Adrenal gland (tissue), 12 donors: ENCODE data around the gene IRF9. TPM values are rescaled to one million over a fixed set of nuclear protein-coding genes. Genes with fewer than 3 reads are reported as not detected.

Experiments
- DNase-seq, 7 donors: peaks; one replicate each; pipeline ENCODE4 v3.0.0-alpha.2; 2019 to 2020
- H3K27ac ChIP-seq, 5 donors: fragments of 200-600 bp; sonication (generic) in 4 of 5; 1 replicate in 3 of 5; 2 replicates in 2 of 5; pipeline versions ENCODE4 v1.5.1 to v1.8.0; 2016 to 2020; ENCODE audit warnings: mild to moderate bottlenecking in 1 of 5
- H3K27me3 ChIP-seq: fragments of 200-600 bp; 2 replicates; pipeline ENCODE4 v1.8.0; 2021
- H3K36me3 ChIP-seq, 2 donors: fragments of 200-600 bp; replicated peaks in 1 of 2; 1 replicate in 1 of 2; 2 replicates in 1 of 2; pipeline versions ENCODE4 v1.5.1 to v1.8.0; 2018 to 2022
- H3K4me1 ChIP-seq, 2 donors: fragments of 200-600 bp; replicated peaks in 1 of 2; 1 replicate in 1 of 2; 2 replicates in 1 of 2; pipeline versions ENCODE4 v1.5.1 to v1.8.0; 2018 to 2021
- H3K4me3 ChIP-seq, 4 donors: fragments of 200-600 bp; sonication (generic) in 3 of 4; one replicate each; pipeline ENCODE4 v1.5.1; 2016 to 2018
- H3K9me3 ChIP-seq, 3 donors: fragments of 200-600 bp; sonication (generic) in 1 of 3; replicated peaks in 1 of 3; 1 replicate in 2 of 3; 2 replicates in 1 of 3; pipeline versions ENCODE4 v1.5.1 to v1.8.0; 2016 to 2021
- POLR2A ChIP-seq, 2 donors: fragments of 450-650 bp; IDR thresholded peaks; one replicate each; pipeline ENCODE4 v1.6.1; 2017; ENCODE audit warnings: antibody characterized with exemption in 2 of 2, mild to moderate bottlenecking in 2 of 2, moderate library complexity in 1 of 2
- WGBS, 4 donors: extraction: QIAGEN DNeasy Blood & Tissue Kit in 2 of 4; methylation state at CpG; one replicate each; pipeline versions ENCODE4 v1.1.5 to v1.1.7; 2013 to 2017; 5-methylcytosine and 5-hydroxymethylcytosine counted together
- intact Hi-C, 2 donors: fragments of 100-400 bp; cut with DNase I; formaldehyde crosslinking; loops; one replicate each; pipeline versions ENCODE4 v1.14.1 to v1.15.0; 2022 to 2023
- polyA plus RNA-seq, 3 donors: library from polyadenylated mRNA; stranded (reverse); fragments of 200-250 nt in 2 of 3; fragments of 350-450 nt in 1 of 3; fragmentation: Illumina TruSeq in 1 of 3; extraction: RNeasy Lipid Tissue Mini Kit (QIAGEN cat#74804) in 1 of 3; gene quantifications; one replicate each; pipeline ENCODE4 v1.2.3, GENCODE V29; 2013 to 2014
- total RNA-seq, 9 donors: library from RNA; depleted of rRNA in 4 of 9; stranded (reverse); fragments of >200 nt in 4 of 9; fragments of 120-200 nt in 1 of 9; fragmentation: NEBNext Ultra II Directional in 1 of 9; extraction: Animal tissue kit (Norgen Biotek cat#: 25700) in 1 of 9; gene quantifications; one replicate each; pipeline versions ENCODE4 v1.1.0 to v1.2.4, GENCODE V29; 2013 to 2023
- TF ChIP-seq, protein P1 (sequence below), 6 experiments: fragments of 450-650 bp in 4 of 6; fragments of 200-600 bp in 2 of 6; sonication (generic) in 1 of 6; IDR thresholded peaks; 1 replicate in 5 of 6; 2 replicates in 1 of 6; pipeline versions ENCODE4 v1.5.1 to v1.8.0; 2016 to 2021; ENCODE audit warnings: antibody characterized with exemption in 6 of 6, mild to moderate bottlenecking in 2 of 6, moderate library complexity in 1 of 6
- donor health status: healthy with polysubstance abuse.
- donor health status: Bipolar disorder and iron deficiency.
- donor health status: DM: yes; HTN: yes; CAD: no.
- donor health status: DM: no; HTN: no; CAD: no.
- donor health status: DM: no; HTN: no; CAD: no.
- donor health status: DM: yes; HTN: yes; CAD: no.

IRF9 gene
- total and polyA plus RNA-seq, 12 donors = 32.4 to 151 (median 103) TPM

GRCh38 chr14:24187539-24187915 lies 26.5 kb downstream of the IRF9 start:
- Histone ChIP-seq H3K27ac (peak overlapping the region in 2 of 5 donors; percentile 80 to 88), H3K27me3 (no peaks in the 10 kb centered on the region), H3K4me1 (peaks cover 9 to 17% of the 10 kb centered on the region in 2 donors), H3K9me3 (no peaks in the 10 kb centered on the region), H3K4me3 (no peak overlapping the region), H3K36me3 (peaks cover 0 to 65% of the 10 kb centered on the region in 2 donors)
- no peak for DNase-seq
- WGBS, 4 donors = 69 to 90% (median 87%) methylated on average over 2 of the region's 2 CpGs
- intact Hi-C loops = no loop called here
- TF ChIP-seq POLR2A (IDR thresholded peaks at IDR 0.05) = no peak
- TF ChIP-seq, protein P1, sequence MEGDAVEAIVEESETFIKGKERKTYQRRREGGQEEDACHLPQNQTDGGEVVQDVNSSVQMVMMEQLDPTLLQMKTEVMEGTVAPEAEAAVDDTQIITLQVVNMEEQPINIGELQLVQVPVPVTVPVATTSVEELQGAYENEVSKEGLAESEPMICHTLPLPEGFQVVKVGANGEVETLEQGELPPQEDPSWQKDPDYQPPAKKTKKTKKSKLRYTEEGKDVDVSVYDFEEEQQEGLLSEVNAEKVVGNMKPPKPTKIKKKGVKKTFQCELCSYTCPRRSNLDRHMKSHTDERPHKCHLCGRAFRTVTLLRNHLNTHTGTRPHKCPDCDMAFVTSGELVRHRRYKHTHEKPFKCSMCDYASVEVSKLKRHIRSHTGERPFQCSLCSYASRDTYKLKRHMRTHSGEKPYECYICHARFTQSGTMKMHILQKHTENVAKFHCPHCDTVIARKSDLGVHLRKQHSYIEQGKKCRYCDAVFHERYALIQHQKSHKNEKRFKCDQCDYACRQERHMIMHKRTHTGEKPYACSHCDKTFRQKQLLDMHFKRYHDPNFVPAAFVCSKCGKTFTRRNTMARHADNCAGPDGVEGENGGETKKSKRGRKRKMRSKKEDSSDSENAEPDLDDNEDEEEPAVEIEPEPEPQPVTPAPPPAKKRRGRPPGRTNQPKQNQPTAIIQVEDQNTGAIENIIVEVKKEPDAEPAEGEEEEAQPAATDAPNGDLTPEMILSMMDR (IDR thresholded peaks at IDR 0.05) = no peak

DNA sequence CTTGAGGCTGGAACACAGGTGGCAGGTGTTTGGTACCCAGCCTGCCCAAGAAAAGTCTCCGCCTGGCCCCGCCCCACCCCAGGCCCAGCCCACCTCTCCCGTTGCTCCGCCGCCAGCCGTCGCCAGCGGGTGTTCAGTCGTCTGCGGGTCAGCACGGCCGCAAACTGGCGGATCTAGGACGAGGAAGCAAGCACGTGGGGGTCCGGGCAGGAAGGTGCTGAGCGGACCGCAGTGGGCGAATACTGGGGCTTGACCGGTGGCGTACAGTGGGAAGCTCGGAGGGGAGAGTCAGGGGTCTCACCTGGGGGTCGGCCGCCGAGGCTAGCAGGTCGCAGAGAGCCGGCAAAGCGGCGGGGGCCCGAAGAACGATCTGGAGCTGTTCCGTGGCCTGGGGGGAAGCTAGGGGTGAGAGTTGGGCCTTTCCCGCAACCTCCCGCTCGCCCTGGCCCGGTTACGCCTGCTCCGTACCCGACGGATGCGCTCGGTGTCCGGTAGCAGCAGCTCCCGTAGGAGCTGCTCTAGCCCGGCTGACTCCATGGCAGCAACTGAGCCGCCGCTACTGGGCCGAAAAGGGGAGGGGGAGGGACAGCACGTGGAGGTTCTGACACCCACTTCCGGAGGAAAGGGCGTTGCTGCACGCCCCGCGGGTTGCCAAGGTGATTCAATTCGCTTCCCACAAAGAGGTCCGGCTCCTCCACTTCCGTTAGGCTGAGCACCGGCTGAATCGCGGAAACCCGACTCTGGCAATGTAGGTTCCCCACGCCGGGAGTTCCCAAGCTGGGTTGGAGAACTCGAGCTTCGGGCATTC lies 27.4 kb downstream of the IRF9 start, which contains the start of gene IPO4:
IPO4 (minus strand) TSS at position 566 of the 808 bp plus-strand sequence; CDS start at position 537, 29 bp downstream.
- H3K4me3 ChIP-seq = peak within 1 kb of the TSS in 3 of 4 donors; percentile 32 to 80 (median 69)
- H3K27me3 ChIP-seq = no peaks in the 10 kb centered on the region
- peak within 1 kb of the TSS in 4 of 5 donors; percentile 58 to 88 (median 76) for H3K27ac ChIP-seq
- 0 to 1% (median 0%) methylated on average over 17 to 65 of the region's 65 CpGs for WGBS, 4 donors
- peaks cover 0 to 62% of the 10 kb centered on the region in 2 donors for H3K36me3 ChIP-seq
- TF ChIP-seq POLR2A (IDR thresholded peaks at IDR 0.05) = peak; percentile 55 to 85
- TF ChIP-seq, protein P1 (IDR thresholded peaks at IDR 0.05) = no peak
- no peaks in the 10 kb centered on the region for H3K9me3 ChIP-seq
- peak; percentile 95 to 99 (median 98) for DNase-seq
- intact Hi-C loops = no loop called here
- peaks cover 9 to 17% of the 10 kb centered on the region in 2 donors for H3K4me1 ChIP-seq

DNA sequence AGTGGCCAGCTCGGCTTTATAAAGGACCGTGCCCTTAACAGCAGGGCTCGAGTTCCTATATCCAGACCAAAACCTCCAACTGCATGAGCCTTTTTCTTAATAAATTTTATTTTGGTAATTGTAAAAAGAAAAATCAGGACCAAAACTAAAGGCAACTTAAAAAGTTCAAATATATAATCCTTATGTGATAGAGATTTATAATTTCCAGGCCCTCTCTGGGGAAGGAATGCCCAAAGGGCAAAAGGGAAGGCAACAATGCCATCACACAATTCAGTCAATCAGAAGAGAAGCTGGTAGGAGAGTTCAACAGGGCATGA lies 28.0 kb downstream of the IRF9 start:
- H3K4me3 ChIP-seq = peak overlapping the region in 1 of 4 donors; percentile 69
- peak overlapping the region in 2 of 5 donors; percentile 50 to 88 for H3K27ac ChIP-seq
- 1 to 4% (median 2%) methylated on average over 3 of the region's 3 CpGs for WGBS, 4 donors
- TF ChIP-seq, protein P1 (IDR thresholded peaks at IDR 0.05) = no peak
- TF ChIP-seq POLR2A (IDR thresholded peaks at IDR 0.05) = no peak
- intact Hi-C loops = no loop called here
- H3K36me3 ChIP-seq = peaks cover 0 to 57% of the 10 kb centered on the region in 2 donors
- no peak for DNase-seq
- H3K27me3 ChIP-seq = no peaks in the 10 kb centered on the region
- no peaks in the 10 kb centered on the region for H3K9me3 ChIP-seq
- peaks cover 9 to 17% of the 10 kb centered on the region in 2 donors for H3K4me1 ChIP-seq

GRCh38 chr14:24189460-24189859 lies 28.4 kb downstream of the IRF9 start:
- Histone ChIP-seq H3K4me1 (peaks cover 13 to 21% of the 10 kb centered on the region in 2 donors), H3K27me3 (no peaks in the 10 kb centered on the region), H3K9me3 (no peaks in the 10 kb centered on the region), H3K27ac (peak overlapping the region in 1 of 5 donors; percentile 50), H3K4me3 (no peak overlapping the region), H3K36me3 (peaks cover 0 to 52% of the 10 kb centered on the region in 2 donors)
- DNase-seq = no peak
- intact Hi-C loops = no loop called here
- 88 to 98% (median 91%) methylated on average over 9 of the region's 9 CpGs for WGBS, 4 donors
- TF ChIP-seq POLR2A (IDR thresholded peaks at IDR 0.05) = no peak
- TF ChIP-seq, protein P1 (IDR thresholded peaks at IDR 0.05) = no peak
